Aorta (tissue), 5 donors: ENCODE data around the gene ZNF346. TPM values are rescaled to one million over a fixed set of nuclear protein-coding genes. Genes with fewer than 3 reads are reported as not detected.

Source experiments
- ATAC-seq: fragments of 200-7000 bp; cut with Tn5 transposase; one replicate; pipeline ENCODE4 v1.9.1; 2022; ENCODE audit warnings: moderate library complexity; ENCODE audit not compliant: low FRiP score
- DNase-seq, 2 donors: peaks; one replicate each; pipeline ENCODE4 v3.0.0-alpha.2; 2020
- H3K27ac ChIP-seq, 2 donors: one replicate each; pipeline ENCODE4 v1.5.1; 2013; ENCODE audit warnings: low read length in 2 of 2, mild to moderate bottlenecking in 2 of 2, moderate library complexity in 2 of 2, control low read depth in 1 of 2, inconsistent platforms in 1 of 2, low read depth in 1 of 2
- H3K27me3 ChIP-seq, 2 donors: one replicate each; pipeline ENCODE4 v1.6.1; 2013; ENCODE audit warnings: control low read depth in 1 of 2, low read length in 1 of 2, mild to moderate bottlenecking in 1 of 2, moderate library complexity in 1 of 2; ENCODE audit not compliant: insufficient read depth in 2 of 2, control insufficient read depth in 1 of 2
- H3K36me3 ChIP-seq, 2 donors: one replicate each; pipeline ENCODE4 v1.6.1; 2013; ENCODE audit warnings: control low read depth in 1 of 2, low read length in 1 of 2, mild to moderate bottlenecking in 1 of 2; ENCODE audit not compliant: insufficient read depth in 2 of 2, control insufficient read depth in 1 of 2
- H3K4me1 ChIP-seq, 2 donors: one replicate each; pipeline ENCODE4 v1.6.1; 2013; ENCODE audit warnings: low read length in 2 of 2, control low read depth in 1 of 2, mild to moderate bottlenecking in 1 of 2, moderate library complexity in 1 of 2; ENCODE audit not compliant: insufficient read depth in 2 of 2, control insufficient read depth in 1 of 2
- H3K4me3 ChIP-seq, 2 donors: one replicate each; pipeline ENCODE4 v1.5.1; 2013; ENCODE audit warnings: low read length in 2 of 2, control low read depth in 1 of 2, mild to moderate bottlenecking in 1 of 2
- H3K9me3 ChIP-seq: one replicate; pipeline ENCODE4 v1.6.1; 2013; ENCODE audit warnings: mild to moderate bottlenecking, low read length; ENCODE audit not compliant: control insufficient read depth
- WGBS, 2 donors: extraction: QIAGEN DNeasy Blood & Tissue Kit; methylation state at CpG; one replicate each; pipeline ENCODE4 v1.1.7; 2013; 5-methylcytosine and 5-hydroxymethylcytosine counted together
- intact Hi-C, 2 donors: fragments of 100-400 bp; cut with DNase I; formaldehyde crosslinking; loops; one replicate each; pipeline versions ENCODE4 v1.14.2 to v1.15.0; 2022
- polyA plus RNA-seq, 2 donors: library from polyadenylated mRNA; stranded (reverse); fragments of 200-250 nt; gene quantifications; one replicate each; pipeline ENCODE4 v1.2.3, GENCODE V29; 2013
- total RNA-seq, 2 donors: library from RNA; stranded (reverse); fragmentation: NEBNext Ultra II Directional; extraction: Animal tissue kit (Norgen Biotek cat#: 25700); gene quantifications; one replicate each; pipeline ENCODE4 v1.2.1, GENCODE V29; 2021
- donor health status: healthy with polysubstance abuse.
- donor health status: Bipolar disorder and iron deficiency.
- donor health status: DM: no; HTN: no; CAD: no.
- donor health status: DM: no; HTN: no; CAD: no.
- donor health status: DM: yes; HTN: yes; CAD: no.

The ZNF346 gene
- total and polyA plus RNA-seq, 4 donors: 2.1 to 25.7 (median 12.1) TPM

DNA sequence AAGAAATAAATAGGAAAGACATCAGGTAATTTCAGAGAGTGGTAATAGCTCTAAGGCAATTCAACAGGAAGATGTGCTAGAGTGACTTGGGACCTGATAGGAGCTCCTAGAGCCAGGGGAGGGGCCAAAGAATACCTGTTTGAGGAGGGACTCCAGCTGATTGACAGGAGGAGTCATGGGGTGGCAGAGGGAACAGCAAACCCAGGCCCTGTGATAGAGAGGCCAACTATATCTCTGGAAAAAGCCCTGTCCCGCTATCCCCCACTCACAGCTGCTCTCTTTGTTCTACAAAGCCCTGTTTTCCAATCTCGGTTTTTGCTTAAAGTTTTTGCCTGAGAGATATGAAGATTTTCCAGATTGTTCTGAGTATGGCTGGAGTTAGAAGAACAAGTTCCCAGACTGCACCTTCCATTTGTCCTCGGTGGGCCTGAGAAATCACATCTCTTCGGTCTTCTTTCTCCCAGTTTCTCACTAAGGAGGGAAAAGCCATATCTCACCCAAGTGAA is 102.0 kb downstream of the ZNF346 start:
- no peaks in the 10 kb centered on the region for H3K27me3 ChIP-seq
- H3K9me3 ChIP-seq: no peaks in the 10 kb centered on the region
- H3K4me3 ChIP-seq: no peak overlapping the region
- DNase-seq: peak; percentile 3 to 4
- H3K4me1 ChIP-seq: no peaks in the 10 kb centered on the region
- intact Hi-C loops: no loop called here
- WGBS, 2 donors: 74 to 80% methylated on average over 4 of the region's 4 CpGs
- no peaks in the 10 kb centered on the region for H3K36me3 ChIP-seq
- H3K27ac ChIP-seq: no peak overlapping the region
- ATAC-seq: no peak

DNA sequence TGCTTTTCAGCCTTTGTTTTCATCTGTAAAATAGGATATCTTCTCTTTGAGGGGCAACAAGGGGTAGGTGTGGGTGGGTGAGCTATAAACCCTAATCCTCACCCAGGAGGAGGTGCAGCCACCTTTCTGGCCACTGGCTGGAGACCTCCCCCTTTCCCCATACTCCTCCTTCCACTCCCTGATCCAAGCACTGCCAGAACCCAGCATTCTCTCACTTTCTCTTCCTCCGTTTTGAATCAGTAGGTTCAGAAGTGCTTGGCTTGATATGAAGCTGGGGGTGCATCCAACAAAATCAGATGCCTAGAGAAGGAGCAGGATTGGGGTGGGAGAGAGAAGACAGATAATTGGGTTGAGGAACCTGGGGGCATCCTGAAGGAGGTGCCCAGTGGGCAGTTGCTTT is 104.3 kb downstream of the ZNF346 start:
- ATAC-seq: no peak
- intact Hi-C loops: no loop called here
- Histone ChIP-seq H3K27ac (no peak overlapping the region), H3K4me3 (no peak overlapping the region), H3K9me3 (no peaks in the 10 kb centered on the region), H3K27me3 (no peaks in the 10 kb centered on the region), H3K36me3 (no peaks in the 10 kb centered on the region), H3K4me1 (no peaks in the 10 kb centered on the region)
- peak; percentile 11 to 13 for DNase-seq
- WGBS, 2 donors: 58 to 66% methylated on average over 1 of the region's 1 CpG

DNA sequence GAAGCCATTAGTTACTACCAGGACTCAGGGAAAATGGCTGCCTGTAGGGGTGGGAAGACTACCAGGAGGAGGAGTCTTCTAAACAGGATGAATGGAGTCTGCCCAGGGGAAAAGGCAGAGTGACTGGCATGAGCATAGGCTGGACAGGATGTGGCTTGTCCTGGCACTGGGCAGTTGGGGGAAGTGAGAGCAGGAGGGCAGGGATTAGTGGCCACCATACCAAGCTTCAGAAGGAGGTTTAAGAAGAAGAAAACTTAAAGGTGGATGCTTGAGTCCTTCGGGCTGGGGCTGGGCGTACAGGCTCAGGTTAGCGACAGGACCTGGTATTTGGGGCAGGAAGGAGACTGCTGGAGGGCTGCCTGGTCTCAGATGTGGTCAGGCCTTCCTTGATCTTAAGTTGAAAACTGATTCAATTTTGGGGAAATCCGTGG is 106.1 kb downstream of the ZNF346 start:
- DNase-seq: peak; percentile 49 to 58
- no peaks in the 10 kb centered on the region for H3K9me3 ChIP-seq

DNA sequence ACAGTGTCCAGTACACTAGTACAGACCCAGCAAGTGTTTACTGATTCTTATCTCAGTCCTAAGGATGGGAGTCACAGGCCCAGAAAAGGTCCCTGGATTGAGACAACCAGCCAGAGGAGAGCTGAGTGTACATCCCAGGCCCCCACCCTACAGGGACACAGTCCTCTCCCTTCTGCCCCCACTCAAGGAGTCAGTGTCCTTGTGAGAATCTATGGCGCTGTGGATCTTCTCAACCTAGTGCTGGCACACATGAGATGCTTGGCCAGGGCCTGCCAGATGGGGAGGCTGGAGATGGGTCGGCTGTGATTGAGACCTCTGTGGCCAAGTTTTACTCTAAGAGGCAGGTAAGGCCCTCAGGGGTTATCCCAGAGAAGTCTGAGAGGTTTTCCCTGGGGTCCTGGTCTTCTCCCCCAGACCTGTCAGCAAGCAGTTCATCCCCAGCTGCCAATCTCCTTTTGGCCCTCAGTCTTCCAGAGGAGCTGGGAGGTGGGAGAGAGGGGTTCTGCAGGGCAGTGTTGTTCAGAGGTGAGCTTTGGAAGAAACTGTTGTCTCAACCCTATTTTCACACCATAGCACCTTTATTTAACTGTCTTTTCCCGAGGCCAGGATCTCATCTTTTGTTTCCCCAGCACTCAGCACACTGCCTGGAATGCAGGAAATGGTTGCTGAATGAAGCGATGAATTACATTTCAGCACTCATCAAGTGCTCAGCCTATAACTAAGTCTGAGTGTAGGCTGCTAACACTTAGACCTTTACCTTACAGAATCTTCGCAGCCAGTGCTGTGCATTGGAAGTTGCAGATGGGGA is 107.9 kb downstream of the ZNF346 start:
- DNase-seq (peak; percentile 27 to 29), ATAC-seq (no peak)
- H3K27me3 ChIP-seq: no peaks in the 10 kb centered on the region
- intact Hi-C loops: no loop called here
- H3K36me3 ChIP-seq: peaks cover 0 to 3% of the 10 kb centered on the region in 2 donors
- H3K4me1 ChIP-seq: peaks cover 0 to 7% of the 10 kb centered on the region in 2 donors
- H3K27ac ChIP-seq: no peak overlapping the region
- no peak overlapping the region for H3K4me3 ChIP-seq
- H3K9me3 ChIP-seq: no peaks in the 10 kb centered on the region
- WGBS, 2 donors: 81 to 85% methylated on average over 5 of the region's 5 CpGs

More for the DNA sequence above, 106.1 kb downstream of the ZNF346 start:
- WGBS, 2 donors: 86 to 89% methylated on average over 4 of the region's 4 CpGs
- no peaks in the 10 kb centered on the region for H3K27me3 ChIP-seq
- H3K4me1 ChIP-seq: no peaks in the 10 kb centered on the region
- ATAC-seq: no peak
- intact Hi-C loops: no loop called here
- no peaks in the 10 kb centered on the region for H3K36me3 ChIP-seq
- H3K4me3 ChIP-seq: no peak overlapping the region
- no peak overlapping the region for H3K27ac ChIP-seq

Other genes with a start within 250 kb of the ZNF346 start
- gene UNC5A, start 212.1 kb upstream of the ZNF346 start, total RNA-seq: not detected
- not detected for gene UNC5A, start 212.1 kb upstream of the ZNF346 start, polyA plus RNA-seq
- gene HK3, start 123.3 kb upstream of the ZNF346 start, total RNA-seq: 10 to 100 TPM; 26.8 to 38.8 TPM
- 1 to 10 TPM; 7.9 to 8.9 TPM for gene HK3, start 123.3 kb upstream of the ZNF346 start, polyA plus RNA-seq
- gene UIMC1, start 15.9 kb upstream of the ZNF346 start, total RNA-seq: 10 to 100 TPM; 53.9 to 54.8 TPM
- gene UIMC1, start 15.9 kb upstream of the ZNF346 start, polyA plus RNA-seq: 10 to 100 TPM; 26.3 to 35.2 TPM
- gene FGFR4, start 64.2 kb downstream of the ZNF346 start, total RNA-seq: under 1 TPM; 0.23 to 0.57 TPM
- gene FGFR4, start 64.2 kb downstream of the ZNF346 start, polyA plus RNA-seq: under 1 TPM; 0.18 to 0.50 TPM
- gene NSD1, start 111.1 kb downstream of the ZNF346 start, total RNA-seq: 10 to 100 TPM; 63.7 to 96.9 TPM
- gene NSD1, start 111.1 kb downstream of the ZNF346 start, polyA plus RNA-seq: 1 to 10 TPM; 6.8 to 6.9 TPM